Neural crest cell (in vitro differentiated cells): Measurements from ENCODE around the gene PRKCE. TPM values are rescaled to one million over a fixed set of nuclear protein-coding genes. Genes with fewer than 3 reads are reported as not detected.

Experiments used
- DNase-seq: peaks from one replicate; pipeline ENCODE4 v3.0.0; 2021; ENCODE audit warnings: low read depth, mixed read lengths, low spot score
- H3K27ac Mint-ChIP-seq: one replicate; pipeline ENCODE4 v1.8.0; 2021; ENCODE audit warnings: mild to moderate bottlenecking, mixed read lengths; ENCODE audit not compliant: unreplicated experiment
- H3K27me3 Mint-ChIP-seq: 2 replicates; pipeline ENCODE4 v1.8.0; 2021; ENCODE audit warnings: low read depth, mild to moderate bottlenecking, mixed read lengths
- H3K36me3 Mint-ChIP-seq: 2 replicates; pipeline ENCODE4 v1.8.0; 2021; ENCODE audit warnings: low read depth, mild to moderate bottlenecking, mixed read lengths
- H3K4me1 Mint-ChIP-seq: 2 replicates; pipeline ENCODE4 v1.8.0; 2021; ENCODE audit warnings: mixed read lengths
- H3K4me3 Mint-ChIP-seq: one replicate; pipeline ENCODE4 v1.8.0; 2021; ENCODE audit warnings: mild to moderate bottlenecking, mixed read lengths
- H3K9me3 Mint-ChIP-seq: 2 replicates; pipeline ENCODE4 v1.8.0; 2021; ENCODE audit warnings: mixed read lengths
- total RNA-seq: library from RNA; stranded (reverse); gene quantifications from 2 replicates; pipeline ENCODE4 v1.2.1, GENCODE V29; 2021
- TF ChIP-seq, protein P1 (sequence below): fragments of 200-600 bp; sonication (generic); conservative IDR thresholded peaks from 2 replicates; pipeline ENCODE4 v1.5.0; 2021; ENCODE audit warnings: antibody characterized with exemption, mild to moderate bottlenecking

The PRKCE gene
- total RNA-seq, 1 donor from 2014 or later: 15.6 TPM

DNA sequence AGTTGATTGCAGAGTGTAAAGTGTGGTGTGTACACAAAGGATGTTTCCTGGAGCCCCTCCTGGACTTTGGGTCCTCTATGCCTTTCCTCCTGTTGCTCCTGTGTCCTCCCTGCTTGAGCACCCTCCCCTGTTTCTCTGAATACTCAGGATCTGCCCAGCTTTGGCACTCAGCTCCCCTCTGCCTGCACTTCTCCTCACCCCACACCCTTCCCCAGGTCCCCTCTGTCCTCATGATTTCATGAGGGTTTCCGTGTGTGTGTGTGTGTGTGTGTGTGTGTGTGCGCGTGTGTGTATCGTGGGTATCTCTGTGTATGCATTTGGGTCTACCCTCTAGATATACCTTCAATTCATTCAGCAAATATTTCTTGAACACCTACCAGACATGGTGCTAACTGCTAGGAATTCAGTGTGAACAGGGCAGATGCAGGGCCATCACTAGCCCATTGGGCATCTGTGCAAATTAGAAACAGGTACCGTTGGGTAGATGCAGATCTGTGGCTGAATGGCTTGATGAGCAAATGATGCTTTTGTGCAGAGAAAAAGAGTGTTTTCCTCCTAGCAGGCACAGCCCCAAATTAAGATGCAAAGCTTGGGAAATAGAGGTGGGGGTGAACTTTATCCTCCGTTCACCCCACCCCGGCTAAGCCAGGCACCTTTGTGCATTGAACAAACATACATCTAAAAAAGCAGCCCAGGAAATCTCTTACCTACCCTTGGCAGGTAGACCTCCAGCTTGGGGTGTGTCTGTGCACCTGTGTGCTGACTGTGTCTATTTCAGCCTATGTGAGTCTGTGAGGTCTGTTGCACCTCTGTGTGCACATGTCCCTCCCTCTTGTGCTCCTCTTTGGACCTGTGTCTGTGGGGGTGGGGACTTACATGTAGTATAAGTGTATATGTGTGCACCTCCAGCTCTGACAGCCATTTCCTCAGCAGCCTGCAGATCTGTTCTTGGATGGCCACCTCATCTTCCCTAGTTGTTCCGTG lies 585.7 kb downstream of the PRKCE start:
- Mint-ChIP-seq H3K36me3 (no peaks in the 10 kb centered on the region), H3K4me1 (no peaks in the 10 kb centered on the region), H3K4me3 (no peak overlapping the region), H3K27ac (no peak overlapping the region), H3K27me3 (no peaks in the 10 kb centered on the region), H3K9me3 (peaks cover 2% of the 10 kb centered on the region)
- TF ChIP-seq, protein P1, sequence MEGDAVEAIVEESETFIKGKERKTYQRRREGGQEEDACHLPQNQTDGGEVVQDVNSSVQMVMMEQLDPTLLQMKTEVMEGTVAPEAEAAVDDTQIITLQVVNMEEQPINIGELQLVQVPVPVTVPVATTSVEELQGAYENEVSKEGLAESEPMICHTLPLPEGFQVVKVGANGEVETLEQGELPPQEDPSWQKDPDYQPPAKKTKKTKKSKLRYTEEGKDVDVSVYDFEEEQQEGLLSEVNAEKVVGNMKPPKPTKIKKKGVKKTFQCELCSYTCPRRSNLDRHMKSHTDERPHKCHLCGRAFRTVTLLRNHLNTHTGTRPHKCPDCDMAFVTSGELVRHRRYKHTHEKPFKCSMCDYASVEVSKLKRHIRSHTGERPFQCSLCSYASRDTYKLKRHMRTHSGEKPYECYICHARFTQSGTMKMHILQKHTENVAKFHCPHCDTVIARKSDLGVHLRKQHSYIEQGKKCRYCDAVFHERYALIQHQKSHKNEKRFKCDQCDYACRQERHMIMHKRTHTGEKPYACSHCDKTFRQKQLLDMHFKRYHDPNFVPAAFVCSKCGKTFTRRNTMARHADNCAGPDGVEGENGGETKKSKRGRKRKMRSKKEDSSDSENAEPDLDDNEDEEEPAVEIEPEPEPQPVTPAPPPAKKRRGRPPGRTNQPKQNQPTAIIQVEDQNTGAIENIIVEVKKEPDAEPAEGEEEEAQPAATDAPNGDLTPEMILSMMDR: no peak
- DNase-seq: no peak

Other genes with a start within 250 kb of the PRKCE start
- 20.1 and 21.4 TPM in 2 replicates for gene SRBD1, start 40.4 kb upstream of the PRKCE start, total RNA-seq